GM12865 (cell line): ENCODE measurements around the gene MGAM2.
"Not testable (repeated sequence)": the region's sequence is repeated elsewhere in the genome, so short reads cannot be mapped to it uniquely, and the experiment has no call there.

Experiments used
- DNase-seq: peaks from one replicate; pipeline ENCODE4 v3.0.0; 2010; ENCODE audit warnings: low read depth
- H3K4me3 ChIP-seq: 2 replicates; pipeline ENCODE4 v1.5.1; 2011; ENCODE audit warnings: mild to moderate bottlenecking, low read depth, low read length, control low read depth
- CTCF ChIP-seq: IDR thresholded peaks from 2 replicates; pipeline ENCODE4 v1.5.1; 2011; ENCODE audit warnings: low read length, control low read depth, low read depth, inconsistent platforms; ENCODE audit not compliant: insufficient read depth; ENCODE audit errors: missing control alignments

Gene MGAM2

GRCh38 chr7:142089035-142089434 is 22.5 kb upstream of the MGAM2 start:
- no peak for TF ChIP-seq CTCF
- no peak for DNase-seq
- no peak overlapping the region for H3K4me3 ChIP-seq

- TF ChIP-seq CTCF = no peak
- H3K4me3 ChIP-seq = no peak overlapping the region
- DNase-seq = no peak
Measured at GRCh38 chr7:142091961-142092360, 19.6 kb upstream of the MGAM2 start.

GRCh38 chr7:142094861-142095260 is 16.7 kb upstream of the MGAM2 start:
- no peak for TF ChIP-seq CTCF
- no peak overlapping the region for H3K4me3 ChIP-seq
- DNase-seq = no peak

GRCh38 chr7:142097571-142097970 is 13.9 kb upstream of the MGAM2 start:
- H3K4me3 ChIP-seq = no peak overlapping the region
- no peak for DNase-seq
- TF ChIP-seq CTCF = no peak

- TF ChIP-seq CTCF = no peak
- DNase-seq = no peak
- no peak overlapping the region for H3K4me3 ChIP-seq
Measured at GRCh38 chr7:142098004-142098403, 13.5 kb upstream of the MGAM2 start.

GRCh38 chr7:142099347-142099746 is 12.2 kb upstream of the MGAM2 start:
- H3K4me3 ChIP-seq, DNase-seq: not testable (repeated sequence)

GRCh38 chr7:142100634-142101033 is 10.9 kb upstream of the MGAM2 start:
- no peak for DNase-seq
- H3K4me3 ChIP-seq = no peak overlapping the region
- no peak for TF ChIP-seq CTCF

GRCh38 chr7:142101794-142102193 is 9.7 kb upstream of the MGAM2 start:
- not testable (repeated sequence) for H3K4me3 ChIP-seq, DNase-seq
